ENCODE data around the gene ATN1.
"Not testable (repeated sequence)": the region's sequence is repeated elsewhere in the genome, so short reads cannot be mapped to it uniquely, and the experiment has no call there.

The ATN1 gene

GRCh38 chr12:6903722-6904121, 24.0 kb upstream of the ATN1 start:
- DNase-seq (ENCODE audit: low read depth in 2 of 2): no peak

- peak; percentile 95 to 99 for DNase-seq (ENCODE audit: low read depth in 2 of 2)
Observed at GRCh38 chr12:6904280-6905276, 23.2 kb upstream of the ATN1 start, which contains the start of gene LRRC23. TSS of gene LRRC23 (plus strand) at chr12:6904822. CDS start at chr12:6905634, 812 bp downstream.

GRCh38 chr12:6905414-6906040, 22.2 kb upstream of the ATN1 start:
- DNase-seq (ENCODE audit: low read depth in 2 of 2): no peak

- DNase-seq (ENCODE audit: low read depth in 2 of 2): not testable (repeated sequence)
Observed at GRCh38 chr12:6908141-6908540, 19.6 kb upstream of the ATN1 start.

- no peak for DNase-seq (ENCODE audit: low read depth in 2 of 2)
Observed at GRCh38 chr12:6909421-6910145, 18.2 kb upstream of the ATN1 start.

GRCh38 chr12:6912164-6912935, 15.4 kb upstream of the ATN1 start:
- DNase-seq (ENCODE audit: low read depth in 2 of 2): no peak

GRCh38 chr12:6914246-6914946, 13.4 kb upstream of the ATN1 start, which contains the start of gene ENO2:
TSS of gene ENO2 (plus strand) at chr12:6914580. CDS start at chr12:6915833, 1,253 bp downstream.
- peak; percentile 62 to 75 for DNase-seq (ENCODE audit: low read depth in 2 of 2)

GRCh38 chr12:6914947-6915788, 12.6 kb upstream of the ATN1 start:
- DNase-seq (ENCODE audit: low read depth in 2 of 2): no peak

- DNase-seq (ENCODE audit: low read depth in 2 of 2): no peak
Observed at GRCh38 chr12:6915789-6916285, 11.9 kb upstream of the ATN1 start.

- DNase-seq (ENCODE audit: low read depth in 2 of 2): no peak
Observed at GRCh38 chr12:6916426-6917200, 11.1 kb upstream of the ATN1 start.

- DNase-seq (ENCODE audit: low read depth in 2 of 2): no peak
Observed at GRCh38 chr12:6917491-6918231, 10.1 kb upstream of the ATN1 start.

- no peak for DNase-seq (ENCODE audit: low read depth in 2 of 2)
Observed at GRCh38 chr12:6919588-6919987, 8.2 kb upstream of the ATN1 start.

GRCh38 chr12:6921539-6921938, 6.2 kb upstream of the ATN1 start:
- DNase-seq (ENCODE audit: low read depth in 2 of 2): no peak

GRCh38 chr12:6921996-6922946, 5.5 kb upstream of the ATN1 start:
- no peak for DNase-seq (ENCODE audit: low read depth in 2 of 2)

GRCh38 chr12:6923003-6923732, 4.6 kb upstream of the ATN1 start:
- no peak for DNase-seq (ENCODE audit: low read depth in 2 of 2)

- DNase-seq (ENCODE audit: low read depth in 2 of 2): no peak
Observed at GRCh38 chr12:6923851-6924250, 3.9 kb upstream of the ATN1 start.
